Erythroblast (primary cell): ENCODE measurements around the gene CETN2.
A peak's percentile ranks its signal among the peaks of the same experiment; 100 is the strongest.
"Not testable (repeated sequence)": the region's sequence is repeated elsewhere in the genome, so short reads cannot be mapped to it uniquely, and the experiment has no call there.

ENCODE experiments used
- DNase-seq, 2 experiments: peaks; one replicate each; lab custom pipeline; 2025; lab: John Stamatoyannopoulos, UW
- GATA1 ChIP-seq: IDR thresholded peaks from 2 replicates; pipeline ENCODE4 v1.6.1; 2011; ENCODE audit warnings: low read depth, mild to moderate bottlenecking, control low read depth, low read length, moderate library complexity
- POLR2A ChIP-seq: IDR thresholded peaks from 2 replicates; pipeline ENCODE4 v1.6.1; 2011; ENCODE audit warnings: mild to moderate bottlenecking, low read length

The CETN2 gene

DNA sequence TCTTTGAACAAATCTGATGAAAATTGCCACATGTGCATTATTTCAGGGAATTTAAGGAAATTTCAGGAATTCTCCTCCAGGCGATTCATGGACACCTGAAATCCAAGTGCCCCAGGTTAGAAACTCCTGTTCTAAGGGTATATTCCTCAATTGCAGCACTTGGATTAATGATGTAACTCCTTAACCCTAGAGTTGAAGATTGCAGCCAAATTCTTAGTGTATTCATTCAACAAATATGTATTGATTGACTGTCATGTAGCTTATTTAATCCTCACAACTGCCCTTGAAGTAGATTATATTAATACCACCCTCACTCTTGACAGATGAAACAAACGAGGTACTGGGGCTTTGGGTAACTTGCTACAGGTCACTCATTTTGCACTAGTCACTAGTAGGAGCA, 11.3 kb downstream of the CETN2 start:
- no peak for DNase-seq
- TF ChIP-seq POLR2A (no peak), GATA1 (no peak)

GRCh38 chrX:152818356-152818755, 12.2 kb downstream of the CETN2 start:
- no peak for TF ChIP-seq POLR2A
- TF ChIP-seq GATA1, result no peak
- DNase-seq, result no peak

DNA sequence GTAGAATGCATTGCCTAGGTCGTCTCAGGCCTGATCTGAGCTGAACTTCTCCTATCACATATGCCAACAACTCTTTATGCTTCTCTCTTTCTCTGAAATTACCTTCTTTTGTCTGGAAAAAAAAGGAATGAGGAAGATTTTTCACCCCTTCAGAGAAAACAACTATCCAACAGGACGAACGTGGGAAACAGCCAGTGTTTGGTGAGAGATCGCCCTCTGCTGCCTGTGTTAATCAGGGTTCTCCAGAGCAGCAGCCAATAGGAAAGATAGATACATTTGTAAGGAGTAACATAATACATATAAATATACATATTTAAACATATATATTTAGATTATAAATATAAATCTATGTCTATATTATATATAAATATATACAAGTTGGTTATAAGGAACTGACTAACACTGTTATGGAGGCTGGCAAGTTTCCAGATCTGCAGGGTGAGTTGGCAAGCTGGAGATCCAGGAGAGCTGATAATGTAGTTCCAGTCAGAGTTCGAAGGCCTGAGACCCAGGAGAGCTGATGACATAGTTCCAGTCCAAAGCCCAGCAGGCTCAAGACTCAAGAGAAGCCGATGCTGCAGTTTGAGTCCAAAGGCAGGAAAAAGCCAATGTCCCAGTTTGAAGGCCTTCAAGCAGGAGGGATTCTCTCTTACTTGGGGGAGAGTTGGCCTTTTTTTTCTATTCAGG, 13.3 kb downstream of the CETN2 start:
- DNase-seq, result peak; percentile 72 to 81
- TF ChIP-seq POLR2A (no peak), GATA1 (peak; percentile 42)

- TF ChIP-seq POLR2A (no peak), GATA1 (no peak)
- DNase-seq, result no peak
Observed at GRCh38 chrX:152814048-152814447, 16.5 kb downstream of the CETN2 start.

GRCh38 chrX:152813206-152813605, 17.4 kb downstream of the CETN2 start:
- no peak for TF ChIP-seq GATA1
- TF ChIP-seq POLR2A, result no peak

GRCh38 chrX:152810403-152810802, 20.2 kb downstream of the CETN2 start:
- TF ChIP-seq GATA1 (no peak), POLR2A (no peak)
- no peak for DNase-seq

More at GRCh38 chrX:152813206-152813605, 17.4 kb downstream of the CETN2 start:
- DNase-seq, result no peak

GRCh38 chrX:152806035-152806434, 24.5 kb downstream of the CETN2 start:
- TF ChIP-seq POLR2A (no peak), GATA1 (no peak)
- DNase-seq, result no peak

- TF ChIP-seq GATA1 (no peak), POLR2A (no peak)
- DNase-seq, result no peak
Observed at GRCh38 chrX:152798945-152799344, 31.6 kb downstream of the CETN2 start.

DNA sequence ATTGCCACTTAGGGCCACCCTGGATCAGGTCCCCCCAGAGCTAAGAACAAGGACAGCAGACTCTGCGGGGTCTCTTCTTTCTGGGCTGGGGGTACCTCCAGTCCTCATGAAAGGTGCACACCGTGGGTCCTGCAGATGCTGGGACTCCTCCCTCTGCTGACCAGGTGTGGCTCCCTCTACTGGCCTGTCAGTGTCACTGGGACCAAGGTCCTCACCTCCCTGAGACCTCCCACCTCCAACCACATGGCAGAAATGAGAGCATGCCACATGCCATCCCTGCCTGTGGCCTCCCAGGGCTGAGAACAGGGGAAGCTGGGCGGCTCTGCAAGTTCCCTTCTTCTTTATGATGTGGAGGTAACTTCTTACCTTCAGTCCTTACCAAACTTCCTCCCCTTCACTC, 43.5 kb downstream of the CETN2 start:
- DNase-seq, result not testable (repeated sequence)
